Endodermal cell (in vitro differentiated cells): ENCODE data around the gene GNAQ. TPM values are rescaled to one million over a fixed set of nuclear protein-coding genes. Genes with fewer than 3 reads are reported as not detected.

ENCODE experiments used
- DNase-seq: peaks from one replicate; pipeline ENCODE4 v3.0.0-alpha.2; 2017
- H3K27ac ChIP-seq: 2 replicates; pipeline ENCODE4 v1.5.1; 2013; ENCODE audit warnings: mild to moderate bottlenecking, low read depth, low read length, moderate library complexity
- H3K27me3 ChIP-seq: 2 replicates; pipeline ENCODE4 v1.6.1; 2013; ENCODE audit warnings: mild to moderate bottlenecking, low read length, moderate library complexity; ENCODE audit not compliant: insufficient read depth, control insufficient read depth, poor library complexity, severe bottlenecking
- H3K36me3 ChIP-seq: 2 replicates; pipeline ENCODE4 v1.7.0; 2013; ENCODE audit warnings: mild to moderate bottlenecking, low read length, moderate library complexity; ENCODE audit not compliant: control insufficient read depth, insufficient read depth
- H3K4me1 ChIP-seq: one replicate; pipeline ENCODE4 v1.7.0; 2013; ENCODE audit warnings: low read length; ENCODE audit not compliant: control insufficient read depth, insufficient read depth
- H3K4me3 ChIP-seq: 2 replicates; pipeline ENCODE4 v1.5.1; 2013; ENCODE audit warnings: mild to moderate bottlenecking, low read length, moderate library complexity
- H3K9ac ChIP-seq: 2 replicates; pipeline ENCODE4 v1.6.1; 2013; ENCODE audit warnings: mild to moderate bottlenecking, low read length, moderate library complexity; ENCODE audit not compliant: poor library complexity, severe bottlenecking; ENCODE audit errors: extremely low read depth
- H3K9me3 ChIP-seq: 2 replicates; pipeline ENCODE4 v1.6.1; 2013; ENCODE audit warnings: mild to moderate bottlenecking, low read length, moderate library complexity; ENCODE audit not compliant: control insufficient read depth
- H3K27ac Mint-ChIP-seq: 2 replicates; pipeline ENCODE4 v1.8.0; 2020; ENCODE audit warnings: mixed read lengths
- H3K27me3 Mint-ChIP-seq: 2 replicates; pipeline ENCODE4 v1.8.0; 2021; ENCODE audit warnings: mild to moderate bottlenecking, mixed read lengths; ENCODE audit not compliant: insufficient read depth
- H3K36me3 Mint-ChIP-seq: 2 replicates; pipeline ENCODE4 v1.8.0; 2020; ENCODE audit warnings: low read depth, mixed read lengths
- H3K4me1 Mint-ChIP-seq: 2 replicates; pipeline ENCODE4 v1.8.0; 2020; ENCODE audit warnings: mixed read lengths
- H3K4me3 Mint-ChIP-seq: 2 replicates; pipeline ENCODE4 v1.8.0; 2020; ENCODE audit warnings: mild to moderate bottlenecking, moderate library complexity, mixed read lengths
- H3K9me3 Mint-ChIP-seq: 2 replicates; pipeline ENCODE4 v1.8.0; 2020; ENCODE audit warnings: mild to moderate bottlenecking, mixed read lengths
- CTCF ChIP-seq: fragments of 200-600 bp; sonication (generic); conservative IDR thresholded peaks from 2 replicates; pipeline ENCODE4 v1.5.0; 2021; ENCODE audit warnings: antibody characterized with exemption, mild to moderate bottlenecking
- WGBS, 2 experiments: methylation state at CpG; one replicate each; pipeline versions ENCODE4 v1.1.5 to v1.1.7; 2013; ENCODE audit warnings: missing lambda C conversion rate in 2 of 2, mixed read lengths in 1 of 2; ENCODE audit not compliant: insufficient coverage in 1 of 2, insufficient read length in 1 of 2; 5-methylcytosine and 5-hydroxymethylcytosine counted together
- total RNA-seq, 2 donors: library from RNA; stranded (reverse); fragmentation: NEBNext Ultra II Directional in 1 of 2; extraction: Animal tissue kit (Norgen Biotek cat#: 25700) in 1 of 2; gene quantifications; 2 replicates in 1 of 2; 3 replicates in 1 of 2; pipeline ENCODE4 v1.2.1, GENCODE V29; 2021

GNAQ gene
- total RNA-seq, 2 donors from 2014 or later, result 46.0 to 57.6 TPM

GRCh38 chr9:77712533-77713130, 319.0 kb downstream of the GNAQ start:
- Mint-ChIP-seq H3K27ac (no peak overlapping the region), H3K4me3 (no peak overlapping the region), H3K4me1 (peaks cover 14% of the 10 kb centered on the region), H3K27me3 (no peaks in the 10 kb centered on the region), H3K36me3 (peaks cover 10% of the 10 kb centered on the region), H3K9me3 (peaks cover 24% of the 10 kb centered on the region)
- H3K9me3 ChIP-seq, result no peaks in the 10 kb centered on the region
- no peak overlapping the region for H3K27ac ChIP-seq
- no peak overlapping the region for H3K9ac ChIP-seq
- no peaks in the 10 kb centered on the region for H3K4me1 ChIP-seq
- no peak for DNase-seq
- no peaks in the 10 kb centered on the region for H3K36me3 ChIP-seq
- H3K4me3 ChIP-seq, result no peak overlapping the region
- no peaks in the 10 kb centered on the region for H3K27me3 ChIP-seq
- 89 to 93% methylated on average over 7 to 9 of the region's 9 CpGs for WGBS, 2 experiments
- no peak for TF ChIP-seq CTCF

DNA sequence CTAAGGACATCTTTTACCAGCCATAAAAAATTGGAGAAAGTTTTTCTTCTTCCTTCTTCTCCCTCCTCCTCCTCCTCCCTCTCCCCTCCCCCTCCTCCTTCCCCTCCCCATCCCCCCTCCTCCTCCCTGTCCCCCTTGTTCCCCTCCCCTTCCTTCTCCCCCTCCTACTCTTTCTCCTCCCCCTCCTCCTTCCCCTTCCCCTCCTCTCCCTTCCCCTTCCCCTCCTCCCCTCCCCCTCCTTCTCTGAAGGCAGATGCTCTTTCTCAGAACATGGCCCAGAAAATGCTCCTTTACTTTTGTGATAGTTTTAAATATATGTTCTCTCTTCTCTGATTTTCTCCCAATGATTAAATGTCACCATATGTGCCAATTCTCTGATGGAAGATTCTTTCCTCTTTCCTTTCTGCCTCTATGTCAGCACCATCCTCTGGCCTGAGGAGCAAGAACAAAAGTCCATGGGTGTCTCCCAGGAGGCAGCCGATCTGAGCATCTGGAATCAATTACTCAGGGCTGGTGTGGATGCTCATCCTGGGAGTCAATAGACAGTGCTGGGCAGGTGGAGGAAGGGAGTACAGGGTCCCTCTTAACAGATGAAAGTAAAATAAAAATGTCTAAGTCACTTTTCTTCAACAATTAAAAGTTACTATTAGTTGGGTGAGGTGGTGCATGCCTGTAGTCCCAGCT, 320.5 kb downstream of the GNAQ start:
- 80 to 91% methylated on average over 1 of the region's 1 CpG for WGBS, 2 experiments
- Histone ChIP-seq H3K4me3 (no peak overlapping the region), H3K36me3 (no peaks in the 10 kb centered on the region), H3K9me3 (no peaks in the 10 kb centered on the region), H3K27ac (no peak overlapping the region), H3K27me3 (no peaks in the 10 kb centered on the region), H3K4me1 (no peaks in the 10 kb centered on the region), H3K9ac (no peak overlapping the region)
- Mint-ChIP-seq H3K9me3 (peaks cover 24% of the 10 kb centered on the region), H3K36me3 (peaks cover 10% of the 10 kb centered on the region), H3K4me1 (peaks cover 5% of the 10 kb centered on the region), H3K27me3 (no peaks in the 10 kb centered on the region), H3K4me3 (no peak overlapping the region), H3K27ac (no peak overlapping the region)
- no peak for TF ChIP-seq CTCF
- no peak for DNase-seq

GRCh38 chr9:77710316-77710715, 321.3 kb downstream of the GNAQ start:
- peaks cover 5% of the 10 kb centered on the region for H3K4me1 Mint-ChIP-seq
- DNase-seq, result no peak
- 88 to 98% methylated on average over 1 to 2 of the region's 2 CpGs for WGBS, 2 experiments
- H3K4me3 Mint-ChIP-seq, result no peak overlapping the region
- H3K27me3 Mint-ChIP-seq, result no peaks in the 10 kb centered on the region
- H3K4me3 ChIP-seq, result no peak overlapping the region
- TF ChIP-seq CTCF, result no peak
- no peak overlapping the region for H3K27ac Mint-ChIP-seq
- H3K9me3 Mint-ChIP-seq, result peaks cover 24% of the 10 kb centered on the region
- peaks cover 10% of the 10 kb centered on the region for H3K36me3 Mint-ChIP-seq
- no peaks in the 10 kb centered on the region for H3K36me3 ChIP-seq
- no peak overlapping the region for H3K27ac ChIP-seq
- H3K9me3 ChIP-seq, result no peaks in the 10 kb centered on the region
- no peak overlapping the region for H3K9ac ChIP-seq
- no peaks in the 10 kb centered on the region for H3K4me1 ChIP-seq
- no peaks in the 10 kb centered on the region for H3K27me3 ChIP-seq
